HepG2 (cell line): ENCODE data around the gene THUMPD1. TPM values are rescaled to one million over a fixed set of nuclear protein-coding genes. Genes with fewer than 3 reads are reported as not detected.

ENCODE experiments used
- ATAC-seq: fragments of 200-7000 bp; cut with Tn5 transposase; 3 replicates; pipeline ENCODE4 v1.9.1; 2020; ENCODE audit warnings: mild to moderate bottlenecking, moderate library complexity
- BruUV-seq: library from RNA; stranded (reverse); fragments of 400-500 nt; replicated peaks from 2 replicates; lab custom pipeline; 2021; lab: Mats Ljungman, UMichigan
- CTCF ChIA-PET: fragments of 300-600 bp; formaldehyde crosslinking; extraction: SDS; loops from one replicate; lab custom pipeline; 2021; ENCODE audit warnings: low total read pairs, inconsistent platforms, low intra/inter-chr PET ratio; lab: Yijun Ruan, JAX
- POLR2A ChIA-PET: fragments of 350-600 bp; sonication (Branson Sonifier 250); formaldehyde crosslinking; loops from one replicate; lab custom pipeline; 2020; ENCODE audit warnings: antibody characterized with exemption, inconsistent platforms; lab: Yijun Ruan, JAX
- DNase-seq: peaks from one replicate; pipeline ENCODE4 v3.0.0-alpha.2; 2015; ENCODE audit warnings: low spot score
- FAIRE-seq: peaks from 3 replicates; lab custom pipeline; 2011; peaks lifted over from hg19 to GRCh38; lab: Jason Lieb, UNC
- H2AFZ ChIP-seq: one replicate; pipeline ENCODE4 v1.6.1; 2011; ENCODE audit warnings: low read length, inconsistent platforms
- H3K27ac ChIP-seq: fragments of 300-600 bp; 3 replicates; pipeline ENCODE4 v1.8.0; 2011; ENCODE audit warnings: mixed run types, mild to moderate bottlenecking, mixed read lengths, low read length, inconsistent platforms; ENCODE audit not compliant: insufficient read depth; ENCODE audit errors: extremely low read length
- H3K27me3 ChIP-seq, 2 experiments: fragments of 200-600 bp in 1 of 2; 2 replicates in 1 of 2; 3 replicates in 1 of 2; pipeline versions ENCODE4 v1.6.0 to v1.8.0; 2011; ENCODE audit warnings: low read length in 2 of 2, mild to moderate bottlenecking in 2 of 2, moderate library complexity in 2 of 2, inconsistent platforms in 1 of 2; ENCODE audit not compliant: insufficient read depth in 2 of 2, control insufficient read depth in 1 of 2
- H3K36me3 ChIP-seq, 2 experiments: fragments of 200-600 bp in 1 of 2; replicated peaks in 1 of 2; 2 replicates in 1 of 2; 3 replicates in 1 of 2; pipeline versions ENCODE4 v1.5.1 to v1.8.0; 2011; ENCODE audit warnings: low read length in 2 of 2, inconsistent platforms in 1 of 2; ENCODE audit not compliant: insufficient read depth in 2 of 2, control insufficient read depth in 1 of 2
- H3K4me1 ChIP-seq: 2 replicates; pipeline ENCODE4 v1.5.1; 2012; ENCODE audit warnings: low read length, inconsistent platforms; ENCODE audit not compliant: insufficient read depth
- H3K4me2 ChIP-seq: 2 replicates; pipeline ENCODE4 v1.6.0; 2011; ENCODE audit warnings: low read depth, low read length, inconsistent platforms
- H3K4me3 ChIP-seq, 3 experiments: fragments of 200-600 bp in 1 of 3; sonication (generic), shearing (Covaris generic) in 1 of 3; replicated peaks in 1 of 3; 2 replicates each; pipeline ENCODE4 v1.5.1; 2011 to 2016; ENCODE audit warnings: low read length in 3 of 3, inconsistent platforms in 2 of 3, low read depth in 2 of 3, mild to moderate bottlenecking in 2 of 3, control low read depth in 1 of 3, mixed read lengths in 1 of 3; ENCODE audit not compliant: insufficient read depth in 1 of 3
- H3K79me2 ChIP-seq: one replicate; pipeline ENCODE4 v1.6.1; 2011; ENCODE audit warnings: low read length, inconsistent platforms; ENCODE audit not compliant: insufficient read depth
- H3K9ac ChIP-seq: 2 replicates; pipeline ENCODE4 v1.6.0; 2011; ENCODE audit warnings: mild to moderate bottlenecking, low read depth, low read length, inconsistent platforms; ENCODE audit not compliant: insufficient read depth
- H3K9me3 ChIP-seq: 2 replicates; pipeline ENCODE4 v1.5.1; 2012; ENCODE audit warnings: mild to moderate bottlenecking, low read length
- H4K20me1 ChIP-seq: 2 replicates; pipeline ENCODE4 v1.6.0; 2011; ENCODE audit warnings: inconsistent platforms, mild to moderate bottlenecking, low read length, moderate library complexity; ENCODE audit not compliant: insufficient read depth
- ASH2L ChIP-seq: fragments of 300-600, 200-600 bp; sonication (generic); IDR thresholded peaks from 2 replicates; pipeline ENCODE4 v1.7.0; 2017; ENCODE audit warnings: low read depth, mild to moderate bottlenecking, moderate library complexity, mixed read lengths, low read length; ENCODE audit not compliant: insufficient read length
- CREBL2 ChIP-seq: sonication (generic); formaldehyde crosslinking; IDR thresholded peaks from 2 replicates; pipeline ENCODE4 v1.8.1; 2023; ENCODE audit warnings: missing genetic modification reagents, mild to moderate bottlenecking, borderline replicate concordance
- GFI1 ChIP-seq: sonication (generic); formaldehyde crosslinking; IDR thresholded peaks from 2 replicates; pipeline ENCODE4 v1.5.0; 2020; ENCODE audit warnings: missing genetic modification reagents, mild to moderate bottlenecking, borderline replicate concordance
- HNF4G ChIP-seq, 2 experiments: sonication (generic) in 1 of 2; formaldehyde crosslinking in 1 of 2; IDR thresholded peaks; 2 replicates each; pipeline versions ENCODE4 v1.4.0 to v1.6.1; 2011 to 2020; ENCODE audit warnings: borderline replicate concordance in 2 of 2, low read depth in 2 of 2, mild to moderate bottlenecking in 2 of 2, low read length in 1 of 2, missing genetic modification reagents in 1 of 2, moderate library complexity in 1 of 2
- HOXD1 ChIP-seq: sonication (generic); formaldehyde crosslinking; IDR thresholded peaks from 2 replicates; pipeline ENCODE4 v1.5.0; 2020; ENCODE audit warnings: missing genetic modification reagents
- MYPOP ChIP-seq: sonication (generic); formaldehyde crosslinking; IDR thresholded peaks from 2 replicates; pipeline ENCODE4 v1.8.1; 2023; ENCODE audit warnings: mild to moderate bottlenecking, moderate library complexity, missing genetic modification reagents
- NFATC3 ChIP-seq: sonication (generic); formaldehyde crosslinking; IDR thresholded peaks from 2 replicates; pipeline ENCODE4 v1.5.1; 2020; ENCODE audit warnings: mild to moderate bottlenecking, missing genetic modification reagents
- SOX13 ChIP-seq, 3 experiments: fragments of 450-650 bp in 1 of 3; sonication (generic) in 1 of 3; formaldehyde crosslinking in 1 of 3; IDR thresholded peaks in 2 of 3; conservative IDR thresholded peaks in 1 of 3; 2 replicates each; pipeline versions ENCODE4 v1.5.0 to v1.6.1; 2016 to 2020; ENCODE audit warnings: antibody characterized with exemption in 1 of 3, mild to moderate bottlenecking in 1 of 3, missing compliant biosample characterization in 1 of 3, missing genetic modification reagents in 1 of 3, moderate library complexity in 1 of 3
- YY1 ChIP-seq: IDR thresholded peaks from 2 replicates; pipeline ENCODE4 v1.6.1; 2011; ENCODE audit warnings: low read length, low read depth, moderate library complexity, mild to moderate bottlenecking; ENCODE audit not compliant: insufficient read depth, insufficient replicate concordance
- ZKSCAN8 ChIP-seq: IDR thresholded peaks from 2 replicates; pipeline ENCODE4 v1.6.1; 2016; ENCODE audit warnings: borderline replicate concordance, missing genetic modification reagents, missing compliant biosample characterization
- ZNF207 ChIP-seq: fragments of 450-650 bp; IDR thresholded peaks from 2 replicates; pipeline ENCODE4 v1.6.1; 2016; ENCODE audit warnings: antibody characterized with exemption, borderline replicate concordance
- ZNF230 ChIP-seq: sonication (generic); formaldehyde crosslinking; IDR thresholded peaks from 2 replicates; pipeline ENCODE4 v1.4.0; 2020; ENCODE audit warnings: mild to moderate bottlenecking, missing genetic modification reagents
- ZNF431 ChIP-seq: sonication (generic); formaldehyde crosslinking; IDR thresholded peaks from 2 replicates; pipeline ENCODE4 v1.9.0; 2022; ENCODE audit warnings: missing genetic modification reagents, low read depth, mild to moderate bottlenecking, borderline replicate concordance
- ZNF749 ChIP-seq: sonication (generic); formaldehyde crosslinking; IDR thresholded peaks from 2 replicates; pipeline ENCODE4 v1.8.0; 2022; ENCODE audit warnings: mild to moderate bottlenecking, missing genetic modification reagents, moderate library complexity, borderline replicate concordance
- ZNF770 ChIP-seq: sonication (generic); formaldehyde crosslinking; IDR thresholded peaks from 2 replicates; pipeline ENCODE4 v1.5.0; 2020; ENCODE audit warnings: mild to moderate bottlenecking, missing genetic modification reagents
- WGBS: methylation state at CpG from one replicate; pipeline ENCODE4 v1.1.6; 2017; ENCODE audit warnings: low lambda C conversion rate; 5-methylcytosine and 5-hydroxymethylcytosine counted together
- in situ Hi-C: cut with HindIII; loops from 2 replicates; pipeline ENCODE4 v1.10.0; 2017; ENCODE audit warnings: low pct_unique_long_range_greater_than_20kb; ENCODE audit not compliant: extremely low pct_ligation_motif_present
- intact Hi-C: fragments of 100-400 bp; cut with micrococcal nuclease; formaldehyde crosslinking; loops from one replicate; pipeline ENCODE4 v1.10.0; 2022; ENCODE audit not compliant: unreplicated experiment
- polyA plus RNA-seq, 8 experiments: library from polyadenylated mRNA; depleted of rRNA in 3 of 8; stranded (reverse) in 7 of 8; unstranded in 1 of 8; fragments of >200 nt; fragmentation: Illumina TruSeq in 4 of 8; extraction: Trizol in 4 of 8; gene quantifications; 2 replicates each; pipeline versions ENCODE4 v1.2.1 to v1.2.3, GENCODE V29; 2011 to 2016; ENCODE audit warnings: low read depth in 4 of 8, missing spikeins in 1 of 8, mixed read lengths in 1 of 8; ENCODE audit not compliant: insufficient read depth in 1 of 8
- total RNA-seq, 5 experiments: library from RNA; depleted of rRNA; stranded (reverse); fragments of >200 nt; fragmentation: Illumina TruSeq; extraction: Trizol; gene quantifications; 2 replicates each; pipeline ENCODE4 v1.2.3, GENCODE V29; 2016; ENCODE audit warnings: low read depth in 1 of 5

THUMPD1 gene
- total and polyA plus RNA-seq, 2 of the 13 experiments (the other 11 are each of a cell fraction or from before 2014, with no cell fraction given) = 22.7 to 69.1 TPM

GRCh38 chr16:20753727-20754126 is 12.1 kb upstream of the THUMPD1 start (continued):
- TF ChIP-seq SOX13 (IDR thresholded peaks at IDR 0.05) = no peak
- TF ChIP-seq SOX13 (CRISPR knock-in tag; conservative IDR thresholded peaks at IDR 0.05 in 1 of 2, IDR thresholded peaks at IDR 0.05 in 1 of 2) = no peak
- no peak for TF ChIP-seq YY1
- no peak for TF ChIP-seq ZNF431 (CRISPR knock-in tag)

- BruUV-seq = no TSS peak
- CTCF ChIA-PET = no interaction called here
- no peaks in the 10 kb centered on the region for H4K20me1 ChIP-seq
- H3K9me3 ChIP-seq = peaks cover 16% of the 10 kb centered on the region
- no peak overlapping the region for H2AFZ ChIP-seq
- H3K4me1 ChIP-seq = no peaks in the 10 kb centered on the region
- POLR2A ChIA-PET = no interaction called here
- ATAC-seq (no peak), DNase-seq (no peak), FAIRE-seq (no peak)
- intact Hi-C loops = no loop called here
- no peaks in the 10 kb centered on the region for H3K27me3 ChIP-seq
- no peak overlapping the region for H3K4me2 ChIP-seq
- no peaks in the 10 kb centered on the region for H3K36me3 ChIP-seq
- H3K79me2 ChIP-seq = no peaks in the 10 kb centered on the region
- H3K9ac ChIP-seq = no peak overlapping the region
- in situ Hi-C loops = no loop called here
- no peak overlapping the region for H3K4me3 ChIP-seq
- WGBS = 83% methylated on average over 1 of the region's 1 CpG
- H3K27ac ChIP-seq = no peak overlapping the region
- TF ChIP-seq HOXD1 (CRISPR knock-in tag) (no peak), ZNF207 (no peak), ZNF770 (CRISPR knock-in tag) (no peak), ZNF230 (CRISPR knock-in tag) (no peak), ZKSCAN8 (CRISPR knock-in tag) (no peak), MYPOP (CRISPR knock-in tag) (no peak), HNF4G (IDR thresholded peaks at IDR 0.05; ENCODE audit: borderline replicate concordance, low read depth, low read length) (no peak), HNF4G (CRISPR knock-in tag; IDR thresholded peaks at IDR 0.05; ENCODE audit: borderline replicate concordance, low read depth) (no peak), ZNF749 (no peak), NFATC3 (CRISPR knock-in tag) (no peak), ASH2L (no peak), CREBL2 (no peak), GFI1 (CRISPR knock-in tag) (no peak)
These were observed 8.9 kb upstream of the THUMPD1 start for GRCh38 chr16:20750558-20750957.
